HG03175 (cell line): ENCODE data around the gene TSHZ1.

Source experiments
- ATAC-seq: cut with Tn5 transposase; IDR thresholded peaks from one replicate; pipeline ENCODE4 v1.9.1; 2021; ENCODE audit warnings: mild to moderate bottlenecking, moderate library complexity; ENCODE audit not compliant: unreplicated experiment

TSHZ1 gene

GRCh38 chr18:75246721-75247610, 36.4 kb downstream of the TSHZ1 start:
- ATAC-seq = no peak

GRCh38 chr18:75247611-75248421, 37.2 kb downstream of the TSHZ1 start:
- peak; percentile 50 for ATAC-seq

GRCh38 chr18:75248426-75249174, 38.0 kb downstream of the TSHZ1 start:
- no peak for ATAC-seq

GRCh38 chr18:75249175-75249518, 38.5 kb downstream of the TSHZ1 start:
- no peak for ATAC-seq

GRCh38 chr18:75249672-75250470, 39.3 kb downstream of the TSHZ1 start:
- no peak for ATAC-seq

GRCh38 chr18:75250471-75250821, 39.8 kb downstream of the TSHZ1 start:
- no peak for ATAC-seq

GRCh38 chr18:75251466-75251865, 40.9 kb downstream of the TSHZ1 start:
- ATAC-seq = no peak

GRCh38 chr18:75252136-75252535, 41.5 kb downstream of the TSHZ1 start:
- no peak for ATAC-seq

GRCh38 chr18:75253043-75253442, 42.4 kb downstream of the TSHZ1 start:
- ATAC-seq = no peak

GRCh38 chr18:75253784-75254183, 43.2 kb downstream of the TSHZ1 start:
- no peak for ATAC-seq

- ATAC-seq = no peak
Measured at GRCh38 chr18:75255094-75255493, 44.5 kb downstream of the TSHZ1 start.

- ATAC-seq = no peak
Measured at GRCh38 chr18:75256376-75256775, 45.8 kb downstream of the TSHZ1 start.

GRCh38 chr18:75257605-75258004, 47.0 kb downstream of the TSHZ1 start:
- no peak for ATAC-seq

- peak; percentile 93 for ATAC-seq
Measured at GRCh38 chr18:75261430-75262223, 51.0 kb downstream of the TSHZ1 start.

GRCh38 chr18:75262511-75262910, 51.9 kb downstream of the TSHZ1 start:
- ATAC-seq = no peak

GRCh38 chr18:75264195-75264594, 53.6 kb downstream of the TSHZ1 start:
- ATAC-seq = no peak

- no peak for ATAC-seq
Measured at GRCh38 chr18:75264926-75265597, 54.5 kb downstream of the TSHZ1 start.

- ATAC-seq = no peak
Measured at GRCh38 chr18:75265872-75266271, 55.3 kb downstream of the TSHZ1 start.

- peak; percentile 55 for ATAC-seq
Measured at GRCh38 chr18:75267643-75268363, 57.2 kb downstream of the TSHZ1 start.
